SKM-1 (cell line): Measurements from ENCODE around the gene UFD1.

Experiments
- DNase-seq: peaks from one replicate; lab custom pipeline; 2025; ENCODE audit not compliant: unreplicated experiment; lab: John Stamatoyannopoulos, UW

Gene UFD1

DNA sequence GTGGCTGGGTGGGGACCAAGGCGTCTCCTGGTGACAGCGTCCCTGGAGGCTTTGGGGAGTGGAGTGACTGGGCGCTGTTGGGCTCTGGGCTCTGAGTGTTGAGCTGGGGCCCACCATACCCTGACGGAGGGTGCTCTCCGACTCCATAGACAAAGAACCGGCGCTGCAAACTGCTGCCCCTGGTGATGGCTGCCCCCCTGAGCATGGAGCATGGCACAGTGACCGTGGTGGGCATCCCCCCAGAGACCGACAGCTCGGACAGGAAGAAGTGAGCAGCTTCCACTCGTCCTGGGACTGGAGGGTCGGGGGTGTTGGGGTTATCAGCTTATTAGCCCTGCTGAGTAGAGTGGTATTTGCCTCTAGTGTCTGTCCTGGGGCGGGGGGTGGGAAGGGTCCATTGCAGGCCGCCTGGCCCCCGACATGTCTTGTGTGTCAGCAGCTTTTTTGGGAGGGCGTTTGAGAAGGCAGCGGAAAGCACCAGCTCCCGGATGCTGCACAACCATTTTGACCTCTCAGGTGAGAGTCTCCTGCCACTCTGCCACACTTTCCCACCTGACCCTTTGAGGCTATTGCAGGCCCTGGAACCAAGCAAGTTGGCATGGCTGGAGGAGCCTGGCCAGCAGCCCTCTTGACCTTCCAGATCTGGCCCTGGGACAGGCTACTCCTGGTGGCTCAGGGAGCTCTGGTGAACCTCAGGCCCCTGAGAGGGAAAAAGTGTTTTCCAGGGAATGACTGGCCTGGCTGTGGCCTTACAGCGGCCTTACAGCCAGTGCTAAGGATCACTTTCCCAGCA, 37.6 kb upstream of the UFD1 start:
- DNase-seq, result no peak

- DNase-seq, result no peak
Observed at GRCh38 chr22:19515654-19516377, 36.8 kb upstream of the UFD1 start.

DNA sequence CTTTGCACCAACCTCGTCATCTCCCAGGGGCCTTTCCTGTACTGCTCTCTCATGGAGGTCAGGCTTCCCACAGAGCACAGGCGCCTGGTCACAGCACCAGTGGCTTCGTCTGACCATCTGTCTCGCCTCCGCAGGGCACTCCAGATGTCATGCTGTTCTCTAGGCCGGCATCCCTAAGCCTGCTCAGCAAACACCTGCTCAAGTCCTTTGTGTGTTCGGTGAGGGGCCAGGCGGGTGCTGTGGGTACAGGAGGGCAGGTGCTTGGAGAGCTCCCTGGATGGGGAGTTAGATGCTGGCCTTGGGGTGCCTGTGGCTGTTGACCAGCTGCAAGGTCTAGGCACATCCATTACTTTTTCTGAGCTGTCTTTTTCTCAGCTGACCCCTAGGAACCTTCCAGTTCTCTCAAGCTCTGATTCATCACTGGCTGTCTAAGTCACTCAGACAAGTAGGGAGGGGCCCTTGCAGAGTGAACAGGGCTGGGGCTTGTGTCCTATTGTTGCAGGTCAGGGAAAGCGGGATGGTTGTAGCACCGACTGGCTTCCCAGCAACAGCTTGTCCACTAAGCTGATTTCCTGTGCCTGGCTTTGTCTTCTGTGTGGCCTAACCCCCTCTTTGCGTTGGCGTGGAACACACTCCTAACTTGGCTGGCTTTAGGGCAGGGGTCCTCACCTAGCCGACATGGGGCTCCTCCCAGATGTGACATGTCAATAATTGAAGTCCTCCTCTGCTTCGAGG, 36.0 kb upstream of the UFD1 start:
- DNase-seq, result no peak

DNA sequence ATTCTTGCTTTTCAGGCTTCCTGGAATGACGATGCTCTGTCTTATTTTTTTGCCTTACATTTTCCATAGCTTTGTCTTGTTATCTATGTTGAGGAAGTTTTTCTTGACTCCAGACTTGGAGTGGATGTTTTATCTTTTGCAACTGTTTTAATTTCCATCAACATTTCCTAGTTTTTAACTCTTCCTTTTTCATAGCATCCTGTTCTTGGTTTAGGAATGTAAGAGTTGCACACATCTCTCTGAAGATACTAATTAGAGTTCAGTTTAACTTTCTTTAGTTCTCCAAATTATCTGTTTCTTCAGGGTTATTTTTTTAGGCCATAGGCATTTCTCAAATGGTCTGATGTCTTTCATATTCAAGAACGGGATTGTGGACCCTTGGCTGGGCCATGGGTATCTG, 34.8 kb upstream of the UFD1 start:
- DNase-seq, result no peak

- DNase-seq, result no peak
Observed at GRCh38 chr22:19510919-19511341, 31.9 kb upstream of the UFD1 start.

DNA sequence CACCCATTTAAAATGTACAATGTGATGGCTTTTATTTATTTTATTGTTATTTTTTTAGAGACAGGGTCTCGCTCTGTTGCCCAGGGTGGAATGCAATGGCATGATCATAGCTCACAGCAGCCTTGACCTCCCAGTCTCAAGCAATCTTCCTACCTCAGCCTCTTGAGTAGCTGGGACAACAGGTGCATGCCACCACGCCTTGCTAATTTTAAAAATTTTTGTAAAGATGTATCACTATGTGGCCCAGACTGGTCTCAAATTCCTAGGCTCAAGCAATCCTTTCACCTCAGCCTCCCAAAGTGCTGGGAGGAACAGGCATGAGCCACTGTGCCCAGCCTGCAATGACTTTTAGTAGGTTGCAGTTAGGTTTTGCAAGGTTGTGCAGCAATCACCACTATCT, 30.9 kb upstream of the UFD1 start:
- DNase-seq, result no peak

DNA sequence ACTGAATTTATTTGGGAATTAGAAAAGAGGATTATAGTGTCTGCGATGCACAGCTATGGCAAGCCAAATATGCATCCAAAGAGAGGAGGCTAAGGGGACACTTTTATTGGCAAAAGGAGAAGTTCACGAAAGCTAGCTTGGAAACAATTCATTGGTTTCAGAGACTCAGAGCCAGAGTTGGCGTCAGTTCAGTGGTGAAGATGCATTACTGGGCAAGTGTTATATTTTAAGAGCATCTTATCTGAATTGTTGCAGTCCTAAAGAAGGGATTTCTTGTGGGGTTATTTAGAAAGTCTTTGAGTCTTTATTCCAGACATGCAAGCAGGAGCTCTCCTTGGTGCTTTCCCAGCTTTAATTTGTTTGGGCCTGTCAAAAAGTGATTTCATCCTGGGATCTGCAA, 30.2 kb upstream of the UFD1 start:
- no peak for DNase-seq

GRCh38 chr22:19508024-19508776, 29.2 kb upstream of the UFD1 start:
- no peak for DNase-seq

DNA sequence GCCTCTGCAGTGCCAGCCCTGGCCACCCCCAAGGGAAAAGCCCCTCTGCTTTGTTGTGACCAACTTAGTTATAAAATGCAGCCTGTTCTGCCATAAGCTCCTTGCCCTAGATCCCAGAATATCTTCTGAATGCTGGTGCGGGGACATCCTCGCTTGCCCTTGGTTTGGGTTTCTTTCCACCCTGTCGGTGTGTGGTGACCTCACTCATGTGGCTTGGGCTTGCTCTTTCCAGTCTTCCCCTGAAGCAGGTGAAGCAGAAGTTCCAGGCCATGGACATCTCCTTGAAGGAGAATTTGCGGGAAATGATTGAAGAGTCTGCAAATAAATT, 28.5 kb upstream of the UFD1 start:
- DNase-seq, result no peak

DNA sequence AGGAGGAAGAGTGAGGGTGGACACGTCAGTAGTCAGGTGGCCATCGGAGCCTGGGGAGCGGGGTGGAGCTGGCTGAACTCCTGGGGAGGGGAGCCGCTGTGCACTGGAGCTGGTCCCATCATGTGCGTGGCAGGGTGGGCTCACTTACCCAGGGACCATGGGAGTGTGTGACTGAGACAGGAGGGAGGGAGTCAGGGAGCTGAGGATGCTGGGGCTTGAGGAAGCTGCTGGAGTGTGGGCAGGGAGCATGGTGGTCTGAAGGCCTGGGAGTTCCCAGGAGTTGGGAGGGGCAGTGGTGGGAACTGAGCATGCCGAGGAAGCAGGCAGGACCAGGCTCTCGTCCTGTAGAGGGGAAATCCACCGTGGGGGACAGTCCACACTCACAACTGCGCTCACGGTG, 27.2 kb upstream of the UFD1 start:
- no peak for DNase-seq

DNA sequence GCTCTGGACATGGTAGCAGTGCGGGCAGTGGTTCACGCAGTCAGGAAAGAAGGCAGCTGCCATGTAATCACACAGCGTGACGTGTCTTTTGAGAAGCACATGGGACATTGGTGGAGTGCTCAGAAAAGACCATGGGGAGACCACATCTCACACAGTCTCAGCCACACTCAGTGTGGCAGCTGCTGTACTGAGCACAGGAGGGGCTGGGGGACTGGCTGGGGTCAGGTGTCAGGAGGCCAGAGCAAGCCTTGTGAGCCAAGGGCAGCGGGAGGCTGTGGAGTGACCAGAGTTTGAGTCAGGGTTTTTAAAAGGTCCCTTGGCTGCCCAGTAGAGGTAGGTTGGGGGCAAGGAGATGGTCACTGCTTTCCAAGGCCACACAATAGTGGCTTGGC, 26.7 kb upstream of the UFD1 start:
- no peak for DNase-seq

- DNase-seq, result no peak
Observed at GRCh38 chr22:19504900-19505734, 26.1 kb upstream of the UFD1 start.

DNA sequence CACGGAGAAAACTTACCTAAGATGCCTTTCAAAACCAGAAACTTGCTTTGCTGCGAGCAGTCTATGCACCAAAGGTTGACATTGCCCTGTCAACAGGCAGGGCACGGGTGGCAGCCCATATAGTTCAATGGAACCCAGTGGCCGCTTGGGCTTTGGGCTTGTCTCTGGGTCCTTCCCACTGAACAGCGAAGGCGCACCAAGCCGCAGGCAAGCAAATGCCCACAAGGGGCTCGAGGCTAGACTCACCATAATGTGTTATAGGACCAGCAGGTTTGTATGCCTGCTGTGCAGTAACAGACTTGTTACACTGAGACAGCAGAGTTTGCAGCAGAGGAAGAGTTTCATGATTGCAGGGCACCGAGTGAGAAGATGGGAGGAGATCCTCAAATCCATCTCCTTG, 24.9 kb upstream of the UFD1 start:
- DNase-seq, result no peak

GRCh38 chr22:19503367-19503766, 24.4 kb upstream of the UFD1 start:
- DNase-seq, result no peak

DNA sequence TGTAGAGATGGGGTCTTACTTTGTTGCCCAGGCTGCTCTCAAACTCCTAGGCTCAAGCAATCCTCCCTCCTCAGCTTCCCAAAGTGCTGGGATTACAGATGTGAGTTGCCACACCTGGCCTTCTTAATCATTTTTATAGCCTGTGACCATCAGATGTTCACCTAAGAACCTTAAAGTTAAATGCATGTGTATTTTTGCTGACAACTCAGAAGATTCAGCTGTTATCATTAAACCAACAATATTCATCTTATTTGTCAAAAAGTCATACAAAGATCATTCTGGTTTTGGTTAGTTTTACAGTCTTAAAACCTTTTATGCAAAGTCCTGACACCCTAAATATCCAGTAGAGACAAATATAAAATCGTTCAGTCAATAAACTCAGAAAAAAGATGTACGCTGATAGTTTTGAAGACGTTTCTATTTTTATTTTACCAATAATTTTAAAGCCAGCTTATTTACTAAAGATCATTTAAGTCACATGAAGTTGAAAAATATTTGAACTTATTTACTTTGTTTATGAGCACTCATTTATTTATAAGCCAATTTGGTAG, 23.0 kb upstream of the UFD1 start:
- DNase-seq, result no peak

DNA sequence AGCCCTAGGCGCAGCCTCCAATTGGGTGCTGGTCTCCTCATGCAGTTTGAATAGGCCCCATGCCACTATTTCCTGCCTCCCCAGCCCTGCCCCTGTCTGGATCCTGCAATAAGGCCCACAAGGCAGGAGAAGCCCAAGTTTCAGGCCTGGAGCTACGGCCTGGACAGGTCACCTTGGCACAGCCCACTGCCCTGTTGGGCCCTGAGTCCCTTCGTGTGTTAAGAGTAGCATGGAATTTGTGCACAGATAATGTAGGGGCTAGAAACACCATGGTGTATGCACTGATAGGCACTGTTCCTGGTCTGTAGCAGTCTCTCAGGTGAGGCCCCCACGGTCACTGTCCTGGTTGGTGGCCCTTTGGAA, 20.9 kb upstream of the UFD1 start:
- DNase-seq, result no peak

GRCh38 chr22:19499236-19499879, 20.4 kb upstream of the UFD1 start:
- DNase-seq, result no peak

DNA sequence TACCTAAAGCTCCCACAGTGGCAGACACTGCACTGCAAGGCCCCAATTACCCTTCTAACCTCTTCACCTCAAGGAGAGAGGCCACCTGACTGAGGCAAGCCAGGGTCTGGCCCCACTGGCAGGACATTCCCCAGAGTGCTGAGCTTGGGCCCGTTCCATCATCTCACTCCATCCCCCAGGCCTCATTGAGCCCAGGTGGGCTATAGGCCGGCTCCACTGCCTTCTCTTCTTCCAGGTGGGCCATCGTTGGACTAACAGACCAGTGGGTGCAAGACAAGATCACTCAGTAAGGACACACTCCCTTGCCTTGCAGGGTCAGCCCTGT, 19.8 kb upstream of the UFD1 start:
- DNase-seq, result no peak

DNA sequence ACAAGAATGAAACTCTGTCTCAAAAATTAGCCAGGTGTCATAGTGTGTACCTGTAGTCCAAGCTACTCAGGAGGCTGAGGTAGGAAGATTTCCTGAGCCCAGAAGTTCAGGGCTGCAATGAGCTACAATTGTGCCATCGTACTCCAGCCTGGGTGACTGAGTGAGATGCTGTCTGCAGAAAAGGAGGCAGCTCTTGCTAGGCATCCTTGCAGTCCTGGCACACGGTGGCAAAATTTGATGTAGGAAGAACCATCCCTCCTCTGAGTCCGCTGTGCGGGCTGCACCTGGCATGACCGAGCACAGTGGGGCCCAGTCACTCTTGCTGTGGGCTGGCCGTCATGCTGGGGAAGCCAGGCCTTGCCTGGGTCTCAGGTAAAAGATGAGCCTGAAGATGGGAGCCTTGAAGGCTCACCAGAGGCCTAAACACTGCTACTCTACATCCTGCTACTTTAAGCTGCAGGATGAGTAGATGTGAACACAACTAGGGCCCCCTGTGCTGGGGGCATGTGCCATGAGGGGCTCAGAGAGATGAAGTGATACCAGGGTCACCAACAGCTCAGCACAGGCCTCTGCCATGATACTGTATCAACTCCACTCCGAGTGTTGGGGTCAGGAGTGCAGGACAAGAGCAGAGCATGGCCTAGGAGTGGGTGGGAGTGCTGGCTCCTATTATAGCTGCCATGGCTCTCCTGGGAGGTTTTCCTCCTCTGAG, 19.3 kb upstream of the UFD1 start:
- DNase-seq, result no peak
